Measurements from ENCODE around the gene ESPNL.

Gene ESPNL

GRCh38 chr2:238148981-238149380 is 48.8 kb downstream of the ESPNL start:
- Histone ChIP-seq H3K9me2 (replicated peaks; ENCODE audit: low read depth, low read length) (no peaks in the 10 kb centered on the region), H3K9me3 (ENCODE audit: insufficient read depth, low read depth, low read length) (no peaks in the 10 kb centered on the region), H4K20me1 (ENCODE audit: insufficient read depth, low read length, poor library complexity, severe bottlenecking) (no peaks in the 10 kb centered on the region), H3K4me2 (ENCODE audit: low read depth, low read length, poor library complexity, severe bottlenecking) (no peak overlapping the region), H3K9ac (ENCODE audit: low read depth, low read length, poor library complexity, severe bottlenecking) (no peak overlapping the region), H2AFZ (ENCODE audit: low read length) (no peak overlapping the region), H3K27me3 (ENCODE audit: insufficient read depth, low read length, poor library complexity, severe bottlenecking) (no peaks in the 10 kb centered on the region), H3K4me1 (ENCODE audit: insufficient read depth, low read length, poor library complexity, severe bottlenecking) (no peaks in the 10 kb centered on the region), H3F3A (ENCODE audit: low read depth) (no peaks in the 10 kb centered on the region), H3K79me2 (ENCODE audit: insufficient read depth, low read length) (no peaks in the 10 kb centered on the region), H3K36me3 (ENCODE audit: insufficient read depth, low read length) (no peaks in the 10 kb centered on the region), H3K4me3 (ENCODE audit: low read length, poor library complexity, severe bottlenecking) (no peak overlapping the region)
- TF ChIP-seq EZH2phosphoT487 (IDR thresholded peaks at IDR 0.05; ENCODE audit: borderline replicate concordance) = no peak
- TF ChIP-seq, protein P1, sequence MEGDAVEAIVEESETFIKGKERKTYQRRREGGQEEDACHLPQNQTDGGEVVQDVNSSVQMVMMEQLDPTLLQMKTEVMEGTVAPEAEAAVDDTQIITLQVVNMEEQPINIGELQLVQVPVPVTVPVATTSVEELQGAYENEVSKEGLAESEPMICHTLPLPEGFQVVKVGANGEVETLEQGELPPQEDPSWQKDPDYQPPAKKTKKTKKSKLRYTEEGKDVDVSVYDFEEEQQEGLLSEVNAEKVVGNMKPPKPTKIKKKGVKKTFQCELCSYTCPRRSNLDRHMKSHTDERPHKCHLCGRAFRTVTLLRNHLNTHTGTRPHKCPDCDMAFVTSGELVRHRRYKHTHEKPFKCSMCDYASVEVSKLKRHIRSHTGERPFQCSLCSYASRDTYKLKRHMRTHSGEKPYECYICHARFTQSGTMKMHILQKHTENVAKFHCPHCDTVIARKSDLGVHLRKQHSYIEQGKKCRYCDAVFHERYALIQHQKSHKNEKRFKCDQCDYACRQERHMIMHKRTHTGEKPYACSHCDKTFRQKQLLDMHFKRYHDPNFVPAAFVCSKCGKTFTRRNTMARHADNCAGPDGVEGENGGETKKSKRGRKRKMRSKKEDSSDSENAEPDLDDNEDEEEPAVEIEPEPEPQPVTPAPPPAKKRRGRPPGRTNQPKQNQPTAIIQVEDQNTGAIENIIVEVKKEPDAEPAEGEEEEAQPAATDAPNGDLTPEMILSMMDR (conservative IDR thresholded peaks at IDR 0.05; ENCODE audit: low read length) = no peak

GRCh38 chr2:238149841-238150572 is 49.9 kb downstream of the ESPNL start:
- no peak overlapping the region for H3K4me2 ChIP-seq (ENCODE audit: low read depth, low read length, poor library complexity, severe bottlenecking)

DNA sequence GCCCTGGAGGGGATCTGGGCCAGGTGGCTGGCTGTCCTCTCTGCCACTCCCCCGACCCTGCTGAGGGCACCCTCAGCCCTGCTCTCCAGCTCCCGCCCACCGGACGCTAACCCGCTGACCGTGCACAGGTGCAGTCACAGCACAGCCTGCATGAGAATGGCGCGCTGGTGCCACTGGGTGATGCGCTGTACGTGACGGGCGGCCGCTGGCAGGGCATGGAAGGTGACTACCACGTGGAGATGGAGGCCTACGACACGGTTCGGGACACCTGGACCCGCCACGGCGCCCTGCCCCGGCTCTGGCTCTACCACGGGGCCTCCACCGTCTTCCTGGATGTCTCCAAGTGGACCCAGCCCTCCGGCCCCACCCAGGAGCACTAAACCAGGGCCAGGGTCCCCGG is 50.5 kb downstream of the ESPNL start:
- Histone ChIP-seq H3K79me2 (ENCODE audit: insufficient read depth, low read length) (no peaks in the 10 kb centered on the region), H3K9ac (ENCODE audit: low read depth, low read length, poor library complexity, severe bottlenecking) (no peak overlapping the region), H3K4me1 (ENCODE audit: insufficient read depth, low read length, poor library complexity, severe bottlenecking) (no peaks in the 10 kb centered on the region), H3K9me2 (replicated peaks; ENCODE audit: low read depth, low read length) (no peaks in the 10 kb centered on the region), H3K4me3 (ENCODE audit: low read length, poor library complexity, severe bottlenecking) (no peak overlapping the region), H3K36me3 (ENCODE audit: insufficient read depth, low read length) (no peaks in the 10 kb centered on the region), H2AFZ (ENCODE audit: low read length) (no peak overlapping the region), H3K27me3 (ENCODE audit: insufficient read depth, low read length, poor library complexity, severe bottlenecking) (no peaks in the 10 kb centered on the region), H3K4me2 (ENCODE audit: low read depth, low read length, poor library complexity, severe bottlenecking) (no peak overlapping the region), H3K9me3 (ENCODE audit: insufficient read depth, low read depth, low read length) (no peaks in the 10 kb centered on the region), H4K20me1 (ENCODE audit: insufficient read depth, low read length, poor library complexity, severe bottlenecking) (no peaks in the 10 kb centered on the region), H3F3A (ENCODE audit: low read depth) (no peaks in the 10 kb centered on the region)
- TF ChIP-seq, protein P1 (conservative IDR thresholded peaks at IDR 0.05; ENCODE audit: low read length) = no peak
- no peak for TF ChIP-seq EZH2phosphoT487 (IDR thresholded peaks at IDR 0.05; ENCODE audit: borderline replicate concordance)

More at GRCh38 chr2:238149841-238150572, 49.9 kb downstream of the ESPNL start:
- H3K9me2 ChIP-seq (replicated peaks; ENCODE audit: low read depth, low read length) = no peaks in the 10 kb centered on the region
- H3F3A ChIP-seq (ENCODE audit: low read depth) = no peaks in the 10 kb centered on the region
- TF ChIP-seq, protein P1 (conservative IDR thresholded peaks at IDR 0.05; ENCODE audit: low read length) = no peak
- no peaks in the 10 kb centered on the region for H3K27me3 ChIP-seq (ENCODE audit: insufficient read depth, low read length, poor library complexity, severe bottlenecking)
- H3K9me3 ChIP-seq (ENCODE audit: insufficient read depth, low read depth, low read length) = no peaks in the 10 kb centered on the region
- H3K4me3 ChIP-seq (ENCODE audit: low read length, poor library complexity, severe bottlenecking) = no peak overlapping the region
- H3K4me1 ChIP-seq (ENCODE audit: insufficient read depth, low read length, poor library complexity, severe bottlenecking) = no peaks in the 10 kb centered on the region
- no peaks in the 10 kb centered on the region for H4K20me1 ChIP-seq (ENCODE audit: insufficient read depth, low read length, poor library complexity, severe bottlenecking)
- no peaks in the 10 kb centered on the region for H3K79me2 ChIP-seq (ENCODE audit: insufficient read depth, low read length)
- H2AFZ ChIP-seq (ENCODE audit: low read length) = no peak overlapping the region
- no peak overlapping the region for H3K9ac ChIP-seq (ENCODE audit: low read depth, low read length, poor library complexity, severe bottlenecking)
- H3K36me3 ChIP-seq (ENCODE audit: insufficient read depth, low read length) = no peaks in the 10 kb centered on the region
